Epithelial cell of proximal tubule (primary cell): ENCODE measurements around the gene PRKX. TPM values are rescaled to one million over a fixed set of nuclear protein-coding genes. Genes with fewer than 3 reads are reported as not detected.
"Not testable (repeated sequence)": the region's sequence is repeated elsewhere in the genome, so short reads cannot be mapped to it uniquely, and the experiment has no call there.

Source experiments
- DNase-seq: peaks from one replicate; pipeline ENCODE4 v3.0.0-alpha.2; 2011; ENCODE audit warnings: low read depth
- H3K4me3 ChIP-seq: 2 replicates; pipeline ENCODE4 v1.5.1; 2011; ENCODE audit warnings: low read depth, mild to moderate bottlenecking, low read length
- CTCF ChIP-seq: conservative IDR thresholded peaks from 2 replicates; pipeline ENCODE4 v1.5.1; 2012; ENCODE audit warnings: low read depth, mild to moderate bottlenecking, low read length
- total RNA-seq: library from RNA; depleted of rRNA; stranded (reverse); fragments of >200 nt; gene quantifications from 2 replicates; pipeline ENCODE4 v1.2.3, GENCODE V29; 2015

PRKX gene
- 12.2 and 21.5 TPM in 2 replicates for total RNA-seq

GRCh38 chrX:3713225-3713936 is at the start of gene PRKX:
PRKX (minus strand) TSS chrX:3713649; CDS start chrX:3713253, 396 bp downstream.
- H3K4me3 ChIP-seq = peak within 1 kb of the TSS; percentile 72
- TF ChIP-seq CTCF = no peak
- DNase-seq = no peak

- no peak for TF ChIP-seq CTCF
- no peak overlapping the region for H3K4me3 ChIP-seq
Observed at GRCh38 chrX:3763111-3763510, 49.7 kb upstream of the PRKX start.

GRCh38 chrX:3757510-3758025 is 44.1 kb upstream of the PRKX start:
- DNase-seq = no peak
- no peak for TF ChIP-seq CTCF
- H3K4me3 ChIP-seq = no peak overlapping the region

More at GRCh38 chrX:3763111-3763510, 49.7 kb upstream of the PRKX start:
- DNase-seq = no peak

- no peak for DNase-seq
- no peak for TF ChIP-seq CTCF
- H3K4me3 ChIP-seq = no peak overlapping the region
Observed at GRCh38 chrX:3748052-3748559, 34.7 kb upstream of the PRKX start.

- H3K4me3 ChIP-seq = no peak overlapping the region
- DNase-seq = no peak
- no peak for TF ChIP-seq CTCF
Observed at GRCh38 chrX:3743801-3744439, 30.5 kb upstream of the PRKX start.

GRCh38 chrX:3740946-3741345 is 27.5 kb upstream of the PRKX start:
- not testable (repeated sequence) for DNase-seq

GRCh38 chrX:3738509-3738908 is 25.1 kb upstream of the PRKX start:
- no peak overlapping the region for H3K4me3 ChIP-seq
- no peak for TF ChIP-seq CTCF
- no peak for DNase-seq

More at GRCh38 chrX:3740946-3741345, 27.5 kb upstream of the PRKX start:
- H3K4me3 ChIP-seq = not testable (repeated sequence)

- DNase-seq, H3K4me3 ChIP-seq: not testable (repeated sequence)
Observed at GRCh38 chrX:3736536-3736935, 23.1 kb upstream of the PRKX start.

GRCh38 chrX:3735891-3736290 is 22.4 kb upstream of the PRKX start:
- DNase-seq, H3K4me3 ChIP-seq: not testable (repeated sequence)

GRCh38 chrX:3734456-3734855 is 21.0 kb upstream of the PRKX start:
- H3K4me3 ChIP-seq, DNase-seq: not testable (repeated sequence)
